ENCODE results near the gene LAMA2. TPM values are rescaled to one million over a fixed set of nuclear protein-coding genes. Genes with fewer than 3 reads are reported as not detected.
A peak's percentile ranks its signal among the peaks of the same experiment; 100 is the strongest.
"Not testable (repeated sequence)": the region's sequence is repeated elsewhere in the genome, so short reads cannot be mapped to it uniquely, and the experiment has no call there.

Gene LAMA2
- total and polyA plus RNA-seq, 2 experiments from 2014 or later: 0.91 to 6.4 TPM

GRCh38 chr6:129172279-129172995, 289.5 kb downstream of the LAMA2 start:
- not testable (repeated sequence) for H3K36me3 Mint-ChIP-seq (ENCODE audit: low read depth); H3K9me2 ChIP-seq (ENCODE audit: insufficient read depth); H3F3A ChIP-seq (replicated peaks; ENCODE audit: low read depth); ATAC-seq; H3K27me3 Mint-ChIP-seq (ENCODE audit: insufficient read depth, low read depth, poor library complexity); H3K4me1 ChIP-seq (ENCODE audit: insufficient read depth); H4K20me1 ChIP-seq (replicated peaks; ENCODE audit: insufficient read depth); H3K79me2 ChIP-seq (replicated peaks; ENCODE audit: insufficient read depth); H3K27me3 ChIP-seq (ENCODE audit: insufficient read depth); H3K9me3 Mint-ChIP-seq; H3K36me3 ChIP-seq (ENCODE audit: insufficient read depth)
- peak overlapping the region; percentile 86 for H3K27ac Mint-ChIP-seq
- peaks cover 11% of the 10 kb centered on the region for H3K4me1 Mint-ChIP-seq
- Histone ChIP-seq H3K27ac (ENCODE audit: low read depth) (peak overlapping the region; percentile 87; the same call in 1 of the 2 replicates), H3K4me2 (peak overlapping the region; percentile 74), H2AFZ (peak overlapping the region; percentile 90; the same call in 1 of the 2 replicates), H3K4me3 (peak overlapping the region; percentile 65)
- DNase-seq (ENCODE audit: low spot score): peak; percentile 57
- TF ChIP-seq ZNF114 (CRISPR knock-in tag; IDR thresholded peaks at IDR 0.05): peak; percentile 15; the same call in 1 of the 2 replicates
- peak overlapping the region; percentile 71 for H3K4me3 Mint-ChIP-seq

- Mint-ChIP-seq H3K4me3 (no peak overlapping the region), H3K27me3 (ENCODE audit: insufficient read depth, low read depth, poor library complexity) (no peaks in the 10 kb centered on the region), H3K36me3 (ENCODE audit: low read depth) (no peaks in the 10 kb centered on the region), H3K4me1 (peaks cover 11% of the 10 kb centered on the region), H3K9me3 (no peaks in the 10 kb centered on the region; the same call in 1 of the 3 replicates), H3K27ac (no peak overlapping the region)
- Histone ChIP-seq H3K36me3 (ENCODE audit: insufficient read depth) (no peaks in the 10 kb centered on the region), H3K27me3 (ENCODE audit: insufficient read depth) (no peaks in the 10 kb centered on the region), H3K4me2 (no peak overlapping the region), H2AFZ (no peak overlapping the region), H4K20me1 (replicated peaks; ENCODE audit: insufficient read depth) (no peaks in the 10 kb centered on the region), H3K79me2 (replicated peaks; ENCODE audit: insufficient read depth) (no peaks in the 10 kb centered on the region), H3K4me1 (ENCODE audit: insufficient read depth) (no peaks in the 10 kb centered on the region; the same call in 1 of the 2 replicates), H3K4me3 (no peak overlapping the region), H3K27ac (ENCODE audit: low read depth) (no peak overlapping the region), H3K9me2 (ENCODE audit: insufficient read depth) (no peaks in the 10 kb centered on the region), H3F3A (replicated peaks; ENCODE audit: low read depth) (no peaks in the 10 kb centered on the region)
- no peak for DNase-seq (ENCODE audit: low spot score)
- no peak for ATAC-seq
- TF ChIP-seq JUNB (IDR thresholded peaks at IDR 0.05; ENCODE audit: unreplicated experiment): no peak
- no peak for TF ChIP-seq ZNF114 (CRISPR knock-in tag; IDR thresholded peaks at IDR 0.05)
- TF ChIP-seq REST (IDR thresholded peaks at IDR 0.05; ENCODE audit: unreplicated experiment): no peak
- TF ChIP-seq EZH2phosphoT487 (IDR thresholded peaks at IDR 0.05; ENCODE audit: unreplicated experiment): no peak
- no peak for TF ChIP-seq EZH2 (IDR thresholded peaks at IDR 0.05; ENCODE audit: low read depth, unreplicated experiment)
- TF ChIP-seq STAT1 (IDR thresholded peaks at IDR 0.05; ENCODE audit: unreplicated experiment): no peak
- no peak for TF ChIP-seq ZNF331 (CRISPR knock-in tag; IDR thresholded peaks at IDR 0.05; ENCODE audit: low read depth)
- TF ChIP-seq, protein P1, sequence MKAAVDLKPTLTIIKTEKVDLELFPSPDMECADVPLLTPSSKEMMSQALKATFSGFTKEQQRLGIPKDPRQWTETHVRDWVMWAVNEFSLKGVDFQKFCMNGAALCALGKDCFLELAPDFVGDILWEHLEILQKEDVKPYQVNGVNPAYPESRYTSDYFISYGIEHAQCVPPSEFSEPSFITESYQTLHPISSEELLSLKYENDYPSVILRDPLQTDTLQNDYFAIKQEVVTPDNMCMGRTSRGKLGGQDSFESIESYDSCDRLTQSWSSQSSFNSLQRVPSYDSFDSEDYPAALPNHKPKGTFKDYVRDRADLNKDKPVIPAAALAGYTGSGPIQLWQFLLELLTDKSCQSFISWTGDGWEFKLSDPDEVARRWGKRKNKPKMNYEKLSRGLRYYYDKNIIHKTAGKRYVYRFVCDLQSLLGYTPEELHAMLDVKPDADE (IDR thresholded peaks at IDR 0.05): no peak
- no peak for TF ChIP-seq CREB1 (CRISPR knock-in tag; IDR thresholded peaks at IDR 0.05; ENCODE audit: low read depth)
- TF ChIP-seq CTCF (conservative IDR thresholded peaks at IDR 0.05; ENCODE audit: low read depth in 2 of 2): no peak
- TF ChIP-seq NANOG (IDR thresholded peaks at IDR 0.05; ENCODE audit: borderline replicate concordance): no peak
These were observed 292.1 kb downstream of the LAMA2 start for GRCh38 chr6:129175066-129175465.
